Measurements from ENCODE around the gene CAMK1.

Gene CAMK1

DNA sequence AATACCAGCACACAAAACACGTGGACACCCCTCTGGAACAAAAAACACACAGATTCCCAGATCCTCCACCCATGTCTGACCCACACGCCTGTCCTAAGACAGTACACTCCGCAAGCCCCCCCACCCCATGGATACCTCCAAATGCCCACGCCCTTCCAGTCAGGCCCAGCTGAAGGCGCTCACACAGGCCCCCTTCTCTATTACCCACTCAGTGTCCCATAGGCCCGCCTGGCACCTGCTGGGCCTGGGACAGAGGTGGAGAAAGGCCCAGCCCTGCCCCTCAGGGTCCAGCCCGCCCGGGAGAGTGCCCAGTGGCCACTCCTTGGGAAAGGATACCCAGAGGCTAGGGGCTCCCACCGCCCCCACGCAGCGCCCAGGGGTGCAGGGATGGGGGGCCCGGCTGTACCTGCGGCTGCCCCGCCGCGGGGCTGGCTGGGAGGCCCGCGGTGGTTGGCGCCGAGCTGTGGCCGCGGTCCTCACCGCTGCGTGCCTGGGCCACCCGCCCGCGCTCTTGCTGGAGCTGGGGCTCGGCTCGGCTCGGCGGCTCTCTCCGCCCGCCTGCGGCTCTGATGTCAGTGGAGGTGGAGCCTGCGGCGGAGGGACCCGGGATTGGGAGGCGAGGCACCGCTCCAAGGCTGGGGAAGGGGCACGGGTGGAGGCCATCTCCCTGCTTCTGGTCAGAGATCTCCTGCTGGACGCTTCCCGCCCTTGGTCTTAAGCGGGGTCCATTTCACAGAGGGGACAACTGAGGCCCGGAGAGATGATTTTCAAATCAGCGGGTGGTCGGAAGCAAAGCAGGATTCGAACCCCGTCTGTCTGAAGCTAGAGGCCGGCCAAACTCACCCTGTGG lies at the start of gene CAMK1:
Gene CAMK1, minus strand, starts transcription at position 522 of the 850 bp plus-strand sequence. CDS start 2,198 bp downstream, outside the sequence.
- peak; percentile 92 for DNase-seq

DNA sequence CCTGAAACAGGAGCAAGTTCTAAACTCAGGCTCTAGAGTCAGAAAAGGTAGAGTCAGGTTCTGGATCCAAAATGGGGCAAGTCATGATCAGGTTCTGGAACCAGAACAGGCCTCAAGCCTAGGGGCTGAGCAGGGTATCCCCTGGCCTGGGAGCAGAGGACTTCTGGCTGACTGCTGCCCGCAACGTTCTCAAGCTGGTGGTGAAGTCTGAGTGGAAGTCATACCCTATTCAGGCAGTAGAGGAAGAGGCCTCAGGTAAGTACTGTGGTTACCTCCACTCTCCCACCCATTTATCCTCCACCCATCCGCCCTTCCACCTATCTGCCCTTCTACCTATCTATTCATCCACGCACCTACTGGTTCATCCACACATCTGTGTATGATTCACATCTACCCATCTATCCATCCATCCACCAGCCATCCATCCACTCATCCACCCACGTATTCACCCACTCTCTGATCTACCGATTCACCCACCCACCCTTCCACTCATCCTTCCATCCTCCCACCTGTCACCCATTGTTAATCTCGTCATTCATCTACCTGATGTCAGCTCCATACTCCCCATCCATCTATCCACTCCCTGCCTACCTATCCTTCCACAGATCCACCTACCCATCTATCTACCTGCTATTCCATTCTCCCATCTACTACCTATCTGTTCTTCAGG lies 49.1 kb upstream of the CAMK1 start:
- DNase-seq: no peak

DNA sequence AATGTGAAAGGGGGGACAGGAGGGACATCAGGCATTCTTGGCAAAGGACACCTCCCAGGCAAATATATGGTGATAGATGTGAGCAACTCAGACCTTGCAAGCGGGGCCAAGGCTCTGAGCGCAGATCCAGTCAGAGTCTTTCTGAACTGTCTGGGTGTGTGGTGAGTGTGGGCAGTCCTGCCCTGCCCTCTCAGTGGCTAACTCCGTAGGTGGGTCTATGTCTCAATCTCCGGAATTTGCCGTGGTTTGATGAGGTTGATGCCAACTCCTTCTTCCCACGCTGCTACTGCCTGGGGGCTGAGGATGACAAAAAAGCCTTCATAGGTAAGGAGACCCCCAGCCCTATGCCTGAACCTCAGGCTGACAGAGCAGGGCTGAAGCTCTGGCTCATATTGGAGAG lies 47.7 kb upstream of the CAMK1 start:
- DNase-seq: no peak

DNA sequence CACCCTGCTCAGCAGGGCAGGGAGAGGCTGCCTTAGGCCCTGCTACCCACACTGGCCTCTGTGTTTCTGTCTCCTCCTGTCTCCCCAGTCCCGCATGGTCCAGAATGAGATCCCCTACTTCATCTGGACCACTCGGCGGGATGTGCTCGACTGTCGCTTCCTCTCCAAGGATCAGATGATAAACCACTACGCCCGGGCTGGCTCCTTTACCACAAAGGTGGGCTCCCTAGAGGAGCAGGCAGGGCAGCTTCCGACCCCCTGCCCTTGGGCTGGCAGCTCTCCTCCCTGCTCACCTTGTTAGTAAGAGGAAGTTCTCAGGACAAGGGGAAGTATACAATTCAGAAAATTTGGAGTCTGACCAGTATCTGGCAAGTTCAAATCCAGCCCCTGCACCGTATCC lies 46.2 kb upstream of the CAMK1 start:
- no peak for DNase-seq

DNA sequence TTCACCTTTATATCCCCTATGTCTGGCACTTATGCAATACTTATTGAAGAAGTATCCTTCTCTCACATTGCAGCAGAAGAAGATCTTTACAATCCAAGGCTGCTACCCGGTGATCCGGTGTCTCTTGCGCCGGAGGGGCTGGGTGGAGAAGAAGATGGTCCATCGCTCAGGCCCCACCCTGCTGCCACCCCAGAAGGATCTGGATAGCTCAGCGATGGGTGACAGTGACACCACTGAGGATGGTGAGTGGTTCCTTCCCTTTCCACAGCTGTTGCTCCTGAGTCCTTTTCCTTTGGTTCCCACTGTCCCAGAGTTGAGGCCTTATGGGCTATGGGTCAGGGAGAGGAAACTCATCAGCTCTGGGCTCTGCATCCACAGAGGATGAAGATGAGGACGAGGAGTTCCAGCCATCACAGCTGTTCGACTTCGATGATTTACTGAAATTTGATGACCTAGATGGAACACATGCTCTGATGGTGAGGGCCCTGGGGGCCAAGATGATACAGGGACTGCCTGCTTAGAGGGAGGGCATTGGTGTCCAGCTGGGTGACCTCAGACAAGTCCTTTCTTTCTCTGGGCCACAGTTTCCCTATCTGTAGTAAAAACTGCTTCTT lies 43.2 kb upstream of the CAMK1 start:
- DNase-seq: no peak

DNA sequence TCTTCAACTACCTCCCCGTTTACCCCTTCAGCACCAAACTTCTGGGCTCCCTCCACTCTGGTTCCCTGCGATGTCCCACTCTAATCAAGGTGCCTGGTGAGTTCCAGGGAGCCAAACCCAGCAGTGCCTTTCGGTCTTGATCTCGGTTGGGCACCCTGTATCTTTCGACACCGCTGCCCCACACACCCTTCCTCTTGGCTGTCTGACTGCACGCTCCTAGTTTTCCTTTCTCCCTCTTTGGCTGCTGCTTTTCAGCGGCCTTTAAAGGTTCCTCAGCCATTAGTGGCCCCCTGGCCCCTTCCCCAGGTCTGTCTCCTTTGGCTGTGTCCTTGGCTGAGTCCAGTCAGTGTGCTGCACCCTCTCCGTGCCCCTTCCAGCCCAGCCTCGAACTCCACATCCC lies 41.1 kb upstream of the CAMK1 start:
- DNase-seq: no peak

- DNase-seq: no peak
Observed at GRCh38 chr3:9810433-9810770, 40.7 kb upstream of the CAMK1 start.

- DNase-seq: peak; percentile 82
Observed at GRCh38 chr3:9809615-9810432, 40.1 kb upstream of the CAMK1 start, which contains the start of gene TTLL3. Gene TTLL3, plus strand, starts transcription at chr3:9810262. Its CDS starts 400 bp downstream, at chr3:9810662.

DNA sequence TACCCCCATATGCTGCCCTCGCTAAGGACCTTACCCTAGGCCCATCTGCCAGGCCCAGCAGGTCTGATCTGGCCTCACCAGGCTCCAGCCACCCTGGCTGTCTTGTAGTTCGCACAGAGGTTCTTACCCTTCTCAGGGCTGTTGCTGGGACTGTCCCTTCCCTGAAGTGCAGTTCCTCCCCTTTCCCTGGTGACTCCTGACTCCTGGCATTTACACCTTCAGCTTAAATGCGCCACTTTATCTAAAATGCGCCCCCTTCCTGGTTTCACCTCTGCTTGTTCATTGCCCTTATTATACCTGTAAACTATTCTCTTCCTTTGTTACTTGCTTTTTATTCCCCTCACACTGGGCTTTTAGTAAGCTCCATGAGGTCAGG lies 39.5 kb upstream of the CAMK1 start:
- DNase-seq: peak; percentile 54

- DNase-seq: peak; percentile 84
Observed at GRCh38 chr3:9808345-9809037, 38.7 kb upstream of the CAMK1 start.

DNA sequence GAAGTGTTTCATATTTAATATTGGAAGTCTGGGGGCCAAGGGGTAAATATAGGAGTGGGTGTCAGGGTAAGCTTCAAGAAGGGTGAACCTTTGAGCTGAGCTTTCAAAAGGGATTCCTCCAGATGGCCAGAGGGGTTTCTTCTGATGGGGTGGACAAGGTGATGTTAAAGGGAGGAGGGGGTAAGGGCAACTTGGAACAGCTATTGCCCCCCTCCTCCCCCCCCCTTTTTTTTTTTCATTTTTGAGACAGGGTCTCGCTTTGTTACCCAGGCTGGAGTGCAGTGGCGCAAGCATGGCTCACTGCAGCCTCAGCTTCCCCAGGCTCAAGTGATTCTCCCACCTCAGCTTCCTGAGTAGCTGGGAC lies 38.2 kb upstream of the CAMK1 start:
- DNase-seq: no peak

DNA sequence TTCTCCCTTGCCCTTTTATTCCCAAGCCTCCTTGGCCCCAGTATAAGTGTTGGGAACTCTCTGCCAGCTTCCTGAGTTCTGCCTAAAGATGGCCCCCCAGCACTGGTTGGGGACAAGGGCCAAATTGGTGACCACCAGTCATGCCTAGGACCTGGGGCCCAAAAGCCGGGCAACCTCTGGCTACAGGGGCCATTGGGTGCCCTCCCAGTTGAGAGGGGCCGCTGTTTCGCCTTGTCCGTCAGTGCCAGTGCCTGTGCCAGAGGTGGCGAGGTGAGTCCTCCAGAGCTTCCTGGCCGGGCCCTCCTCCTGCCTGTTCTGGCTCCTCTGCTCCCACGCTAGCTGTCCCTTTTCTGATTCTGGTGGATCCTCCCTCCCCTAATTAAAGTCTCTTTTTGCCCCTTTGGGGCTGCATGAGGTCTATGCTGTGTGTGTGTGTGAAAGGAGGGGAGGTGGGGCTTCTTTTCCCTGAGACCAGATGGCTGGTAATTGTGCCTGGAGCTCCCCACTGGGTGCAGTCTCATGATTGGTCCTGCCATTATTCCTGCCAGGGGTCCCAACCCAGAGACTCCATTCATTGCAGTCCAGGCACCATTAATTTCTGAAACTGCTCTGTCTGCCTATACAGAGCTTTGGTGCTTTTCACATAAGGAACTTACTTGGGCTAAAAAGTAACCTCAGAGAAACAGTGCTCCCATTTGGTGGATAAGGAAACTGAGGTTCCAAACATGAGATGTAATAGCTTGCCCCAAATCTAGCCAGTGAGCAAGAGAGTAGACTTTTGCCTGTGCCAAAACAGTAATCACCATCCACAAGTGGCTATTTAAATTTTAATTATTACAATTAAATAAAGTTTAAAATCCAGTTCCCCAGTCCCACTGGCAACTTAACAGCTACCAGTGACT lies 37.2 kb upstream of the CAMK1 start:
- no peak for DNase-seq

DNA sequence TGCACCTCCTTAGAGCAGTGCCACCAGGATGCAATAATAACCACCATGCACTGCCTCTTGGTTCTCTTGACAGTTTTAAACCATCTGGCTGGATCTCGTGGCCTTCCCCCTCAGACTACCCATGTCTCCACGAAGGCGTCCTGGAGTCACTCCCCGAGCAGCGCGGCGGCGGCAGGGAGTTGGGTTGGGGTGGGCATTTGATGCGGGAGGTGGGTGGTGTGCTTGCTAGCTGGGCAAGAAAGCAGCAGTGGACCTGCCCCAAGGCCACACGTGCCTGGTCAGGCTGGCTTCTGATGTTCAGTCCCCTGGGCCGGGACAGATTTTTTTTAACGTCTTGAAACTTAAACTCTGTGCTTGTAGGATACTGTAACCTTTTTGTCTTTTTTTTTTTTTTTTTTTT lies 36.4 kb upstream of the CAMK1 start:
- DNase-seq: no peak

DNA sequence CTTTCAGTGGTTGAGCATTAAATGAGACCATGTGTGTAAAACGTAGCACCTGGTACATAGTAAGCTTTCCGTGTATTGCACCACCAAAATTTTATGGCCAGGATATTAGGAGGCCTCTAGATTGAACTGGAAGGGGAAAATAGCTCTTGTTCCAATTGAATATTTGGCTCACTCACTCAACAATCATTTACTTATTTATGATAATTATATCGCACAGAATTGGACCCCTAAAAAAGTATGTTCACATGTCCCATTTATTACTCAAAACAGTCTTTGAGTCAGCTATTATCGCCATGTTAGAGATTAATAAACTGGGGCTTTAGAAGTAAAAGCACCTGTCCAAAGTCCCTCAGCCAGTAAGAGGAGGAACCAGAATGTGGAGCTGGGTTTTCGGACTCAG lies 35.2 kb upstream of the CAMK1 start:
- DNase-seq: no peak

DNA sequence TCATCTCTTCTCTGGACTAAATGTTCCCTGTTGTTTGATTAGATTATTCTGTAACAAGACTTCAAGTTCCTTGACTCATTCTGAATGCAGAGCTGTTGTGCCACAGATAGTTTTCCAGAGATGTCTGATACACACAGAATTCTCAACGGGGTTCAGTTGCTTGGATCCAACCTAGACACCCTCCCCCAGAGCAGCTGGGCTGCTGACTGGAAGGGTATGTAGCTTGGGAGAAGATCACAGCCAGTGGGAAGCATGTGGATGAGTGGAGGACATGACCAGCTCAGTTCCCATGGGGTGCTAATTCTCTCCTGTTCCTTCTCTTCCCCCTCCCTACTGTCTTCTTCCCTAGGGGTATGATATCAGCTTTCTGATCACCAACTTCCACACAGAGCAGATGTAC lies 33.7 kb upstream of the CAMK1 start:
- no peak for DNase-seq

- no peak for DNase-seq
Observed at GRCh38 chr3:9800529-9800928, 30.8 kb upstream of the CAMK1 start.

DNA sequence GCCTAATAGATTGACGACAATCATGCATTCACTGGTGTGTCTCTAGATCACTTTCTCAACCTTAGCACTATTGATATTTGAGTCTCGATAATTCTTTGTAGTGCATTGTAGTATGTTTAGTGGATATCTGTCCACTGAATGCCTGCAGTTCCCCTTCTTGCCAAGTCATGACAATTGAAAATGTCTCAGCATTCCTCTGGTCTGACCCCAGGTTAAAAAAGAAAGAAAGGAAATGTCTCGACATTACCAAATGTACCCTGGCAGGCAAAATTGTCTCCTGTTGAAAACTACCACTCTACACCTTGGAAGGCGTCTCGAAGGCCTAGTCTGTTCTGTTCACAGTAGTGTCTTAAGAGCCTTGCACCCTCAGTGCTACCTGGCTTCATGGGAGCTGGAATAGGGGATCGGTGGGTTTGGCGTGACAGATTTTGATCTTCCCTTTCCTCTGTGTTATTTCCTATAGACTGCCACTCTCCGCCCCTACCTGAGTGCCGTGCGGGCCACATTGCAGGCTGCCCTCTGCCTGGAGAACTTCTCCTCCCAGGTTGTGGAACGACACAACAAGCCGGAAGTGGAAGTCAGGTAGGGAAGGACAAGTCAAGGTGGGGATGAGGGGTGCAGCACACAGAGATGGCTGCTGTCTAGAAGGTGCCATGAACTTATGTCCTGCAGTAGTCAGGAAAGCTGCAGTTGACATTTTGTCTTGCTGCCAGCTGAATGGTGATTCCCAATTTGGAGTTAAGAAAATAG lies 27.6 kb upstream of the CAMK1 start:
- DNase-seq: no peak

- DNase-seq: no peak
Observed at GRCh38 chr3:9795207-9795606, 25.5 kb upstream of the CAMK1 start.

DNA sequence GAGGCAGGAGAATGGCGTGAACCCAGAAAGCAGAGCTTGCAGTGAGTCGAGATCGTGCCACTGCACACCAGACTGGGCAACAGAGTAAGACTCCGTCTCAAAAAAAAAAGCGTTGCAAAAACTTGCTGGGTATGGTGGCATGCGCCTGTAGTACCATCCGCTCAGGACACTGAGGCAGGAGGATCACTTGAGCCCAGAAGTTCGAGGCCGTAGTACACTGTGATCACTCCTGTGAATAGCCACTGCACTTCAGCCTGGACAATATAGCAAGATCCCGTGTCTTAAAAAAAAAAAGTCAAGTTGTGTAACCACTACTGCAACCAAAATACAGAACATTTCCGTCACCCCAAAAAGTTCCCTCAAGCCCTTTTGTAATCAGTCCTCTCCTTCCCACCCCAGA lies 24.7 kb upstream of the CAMK1 start:
- no peak for DNase-seq

DNA sequence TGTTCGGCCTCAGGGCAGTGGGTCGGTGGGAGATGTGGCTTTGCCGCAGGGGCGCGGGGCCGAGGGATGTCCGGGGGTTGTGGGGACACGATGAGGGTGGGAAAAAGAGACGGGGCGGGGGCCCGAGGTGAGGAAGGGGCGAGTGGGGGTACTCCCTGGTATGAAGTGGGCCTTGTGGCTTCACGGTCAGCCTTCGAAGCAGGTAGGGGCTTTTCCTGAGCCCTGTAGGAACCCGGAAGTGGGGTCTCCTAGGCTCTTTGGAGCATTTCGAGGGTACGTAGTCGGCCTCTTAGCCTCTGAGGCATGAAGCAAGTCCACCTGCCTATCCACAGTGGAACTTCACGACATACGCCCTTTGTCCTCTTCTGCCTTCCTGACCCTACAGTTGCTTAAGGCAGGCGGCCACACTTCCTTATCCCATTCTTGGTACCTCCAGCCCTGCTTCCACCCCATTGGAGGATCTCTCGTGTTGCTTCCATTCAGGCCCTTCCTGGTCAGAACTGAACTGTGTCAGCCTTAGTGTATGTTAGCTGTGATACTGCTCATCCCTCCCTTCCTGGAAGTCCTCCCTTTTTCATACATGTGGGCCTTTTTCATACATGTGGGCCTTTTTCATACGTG lies 23.5 kb upstream of the CAMK1 start:
- DNase-seq: no peak
